ENCODE data around the gene OR56A1.

Gene OR56A1

DNA sequence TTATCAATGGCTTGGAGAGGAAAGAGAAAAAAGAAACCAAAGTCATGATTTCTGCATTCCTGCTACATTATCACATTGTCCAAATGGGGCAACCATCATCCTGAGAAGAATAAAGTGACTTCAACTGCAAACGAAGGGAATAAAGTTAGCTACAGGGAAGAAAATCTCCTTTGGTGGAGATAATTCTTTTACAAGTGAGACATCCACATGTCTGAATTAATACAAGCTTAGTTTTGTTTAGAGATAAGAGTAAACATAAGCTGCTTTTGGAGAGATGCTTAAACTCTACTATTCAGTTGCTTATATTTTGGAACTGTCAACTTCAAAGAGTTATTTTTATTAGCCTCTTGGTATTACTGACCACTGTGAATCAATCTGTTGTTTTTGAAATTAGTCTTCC lies 43.7 kb downstream of the OR56A1 start, which contains the start of gene OR52L1:
OR52L1 (minus strand) TSS at position 101 of the 400 bp plus-strand sequence; CDS start at position 46, 55 bp downstream.
- DNase-seq, result no peak

DNA sequence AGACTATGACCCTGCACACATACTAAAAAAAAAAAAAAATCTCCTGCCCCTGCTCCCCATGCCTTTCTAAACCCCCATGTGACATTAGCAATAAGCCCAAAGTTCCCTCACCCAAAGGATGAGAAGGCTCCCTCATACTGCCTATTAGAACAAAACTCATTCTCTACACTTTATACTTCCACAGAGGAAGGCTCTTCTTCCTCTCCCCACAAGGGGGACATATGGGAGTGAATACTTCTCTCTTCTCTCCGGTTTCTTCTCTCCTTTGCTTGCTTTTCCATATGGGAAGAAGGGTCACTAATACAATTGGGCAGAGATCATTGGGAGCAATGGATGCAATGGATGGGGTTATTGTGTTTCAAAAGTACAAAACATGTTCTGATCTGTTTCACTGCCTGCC lies 47.1 kb downstream of the OR56A1 start:
- DNase-seq, result no peak

GRCh38 chr11:5973530-5973929 lies 57.0 kb downstream of the OR56A1 start:
- DNase-seq, result no peak
